ENCODE results near the gene KAZALD1.

- TF ChIP-seq, protein P1, sequence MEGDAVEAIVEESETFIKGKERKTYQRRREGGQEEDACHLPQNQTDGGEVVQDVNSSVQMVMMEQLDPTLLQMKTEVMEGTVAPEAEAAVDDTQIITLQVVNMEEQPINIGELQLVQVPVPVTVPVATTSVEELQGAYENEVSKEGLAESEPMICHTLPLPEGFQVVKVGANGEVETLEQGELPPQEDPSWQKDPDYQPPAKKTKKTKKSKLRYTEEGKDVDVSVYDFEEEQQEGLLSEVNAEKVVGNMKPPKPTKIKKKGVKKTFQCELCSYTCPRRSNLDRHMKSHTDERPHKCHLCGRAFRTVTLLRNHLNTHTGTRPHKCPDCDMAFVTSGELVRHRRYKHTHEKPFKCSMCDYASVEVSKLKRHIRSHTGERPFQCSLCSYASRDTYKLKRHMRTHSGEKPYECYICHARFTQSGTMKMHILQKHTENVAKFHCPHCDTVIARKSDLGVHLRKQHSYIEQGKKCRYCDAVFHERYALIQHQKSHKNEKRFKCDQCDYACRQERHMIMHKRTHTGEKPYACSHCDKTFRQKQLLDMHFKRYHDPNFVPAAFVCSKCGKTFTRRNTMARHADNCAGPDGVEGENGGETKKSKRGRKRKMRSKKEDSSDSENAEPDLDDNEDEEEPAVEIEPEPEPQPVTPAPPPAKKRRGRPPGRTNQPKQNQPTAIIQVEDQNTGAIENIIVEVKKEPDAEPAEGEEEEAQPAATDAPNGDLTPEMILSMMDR (IDR thresholded peaks at IDR 0.05): no peak
- no peak for TF ChIP-seq POLR2A (IDR thresholded peaks at IDR 0.05)
- no peak for TF ChIP-seq EP300 (IDR thresholded peaks at IDR 0.05)
- no peak for TF ChIP-seq POLR2AphosphoS5 (IDR thresholded peaks at IDR 0.05)
Observed at GRCh38 chr10:101069441-101069840, 7.7 kb downstream of the KAZALD1 start.

All from sigmoid colon (tissue), 4 donors.